ENCODE data around the gene PPRC1.

PPRC1 gene

GRCh38 chr10:102121739-102122372, 11.0 kb upstream of the PPRC1 start:
- Histone ChIP-seq H3K9ac (ENCODE audit: low read depth, low read length) (peak overlapping the region; percentile 89; the same call in 1 of the 2 replicates), H4K20me1 (ENCODE audit: insufficient read depth, low read length) (peaks cover 4% of the 10 kb centered on the region; the same call in 1 of the 2 replicates), H3K27me3 (ENCODE audit: insufficient read depth, low read length, poor library complexity) (no peaks in the 10 kb centered on the region), H3K9me3 (ENCODE audit: insufficient read depth, low read length, severe bottlenecking) (no peaks in the 10 kb centered on the region), H3K79me2 (ENCODE audit: insufficient read depth, low read length) (peaks cover 37% of the 10 kb centered on the region), H3K4me1 (ENCODE audit: insufficient read depth, low read length) (peaks cover 45% of the 10 kb centered on the region), H3K27ac (ENCODE audit: low read length) (peak overlapping the region; percentile 89; the same call in 1 of the 2 replicates), H3K4me3 (ENCODE audit: low read depth in 1 of 2, low read length in 2 of 2) (peak overlapping the region in 1 of 2 experiments; percentile 91; a peak in 1 of 4 replicates), H3K36me3 (ENCODE audit: insufficient read depth, low read length) (no peaks in the 10 kb centered on the region), H2AFZ (ENCODE audit: low read depth, low read length) (peak overlapping the region; percentile 89; the same call in 1 of the 2 replicates), H3K4me2 (ENCODE audit: insufficient read depth, low read length) (peak overlapping the region; percentile 85)
- DNase-seq (no peak), ATAC-seq (ENCODE audit: insufficient read depth, low read depth) (no peak)
- TF ChIP-seq CTCF (IDR thresholded peaks at IDR 0.05; ENCODE audit: borderline replicate concordance, extremely low read depth, low read length, poor library complexity, severe bottlenecking) (no peak), EZH2 (IDR thresholded peaks at IDR 0.05; ENCODE audit: borderline replicate concordance, low read depth, low read length, severe bottlenecking) (no peak)

GRCh38 chr10:102122450-102122849, 10.4 kb upstream of the PPRC1 start:
- Histone ChIP-seq H3K27me3 (ENCODE audit: insufficient read depth, low read length, poor library complexity) (no peaks in the 10 kb centered on the region), H2AFZ (ENCODE audit: low read depth, low read length) (no peak overlapping the region), H3K4me2 (ENCODE audit: insufficient read depth, low read length) (no peak overlapping the region), H3K9me3 (ENCODE audit: insufficient read depth, low read length, severe bottlenecking) (no peaks in the 10 kb centered on the region), H3K27ac (ENCODE audit: low read length) (no peak overlapping the region), H3K9ac (ENCODE audit: low read depth, low read length) (no peak overlapping the region), H4K20me1 (ENCODE audit: insufficient read depth, low read length) (peaks cover 4% of the 10 kb centered on the region; the same call in 1 of the 2 replicates), H3K4me3 (ENCODE audit: low read depth in 1 of 2, low read length in 2 of 2) (no peak overlapping the region), H3K4me1 (ENCODE audit: insufficient read depth, low read length) (peaks cover 39% of the 10 kb centered on the region), H3K79me2 (ENCODE audit: insufficient read depth, low read length) (peaks cover 31% of the 10 kb centered on the region), H3K36me3 (ENCODE audit: insufficient read depth, low read length) (no peaks in the 10 kb centered on the region)
- no peak for DNase-seq
- no peak for ATAC-seq (ENCODE audit: insufficient read depth, low read depth)
- no peak for TF ChIP-seq EZH2 (IDR thresholded peaks at IDR 0.05; ENCODE audit: borderline replicate concordance, low read depth, low read length, severe bottlenecking)
- TF ChIP-seq CTCF (IDR thresholded peaks at IDR 0.05; ENCODE audit: borderline replicate concordance, extremely low read depth, low read length, poor library complexity, severe bottlenecking): no peak

- no peak overlapping the region for H3K4me2 ChIP-seq (ENCODE audit: insufficient read depth, low read length)
These were observed 9.6 kb upstream of the PPRC1 start for GRCh38 chr10:102123223-102123622.

More at GRCh38 chr10:102123223-102123622, 9.6 kb upstream of the PPRC1 start:
- ATAC-seq (ENCODE audit: insufficient read depth, low read depth) (no peak), DNase-seq (no peak)
- peaks cover 4% of the 10 kb centered on the region; the same call in 1 of the 2 replicates for H4K20me1 ChIP-seq (ENCODE audit: insufficient read depth, low read length)
- TF ChIP-seq CTCF (IDR thresholded peaks at IDR 0.05; ENCODE audit: borderline replicate concordance, extremely low read depth, low read length, poor library complexity, severe bottlenecking) (no peak), EZH2 (IDR thresholded peaks at IDR 0.05; ENCODE audit: borderline replicate concordance, low read depth, low read length, severe bottlenecking) (no peak)
- H3K4me3 ChIP-seq (ENCODE audit: low read depth in 1 of 2, low read length in 2 of 2): no peak overlapping the region
- H3K36me3 ChIP-seq (ENCODE audit: insufficient read depth, low read length): no peaks in the 10 kb centered on the region
- H3K9me3 ChIP-seq (ENCODE audit: insufficient read depth, low read length, severe bottlenecking): no peaks in the 10 kb centered on the region
- H3K27ac ChIP-seq (ENCODE audit: low read length): no peak overlapping the region
- H3K4me1 ChIP-seq (ENCODE audit: insufficient read depth, low read length): peaks cover 32% of the 10 kb centered on the region
- no peaks in the 10 kb centered on the region for H3K27me3 ChIP-seq (ENCODE audit: insufficient read depth, low read length, poor library complexity)
- H2AFZ ChIP-seq (ENCODE audit: low read depth, low read length): no peak overlapping the region
- H3K79me2 ChIP-seq (ENCODE audit: insufficient read depth, low read length): peaks cover 23% of the 10 kb centered on the region
- H3K9ac ChIP-seq (ENCODE audit: low read depth, low read length): no peak overlapping the region

Measured in DND-41 (cell line).